Neural progenitor cell (in vitro differentiated cells): ENCODE measurements around the gene SHISA3. TPM values are rescaled to one million over a fixed set of nuclear protein-coding genes. Genes with fewer than 3 reads are reported as not detected.
"Not testable (repeated sequence)": the region's sequence is repeated elsewhere in the genome, so short reads cannot be mapped to it uniquely, and the experiment has no call there.

ENCODE experiments used
- DNase-seq: peaks from one replicate; pipeline ENCODE4 v3.0.0-alpha.2; 2016; ENCODE audit warnings: low spot score
- H2AFZ ChIP-seq: fragments of 200-600 bp; sonication (generic); replicated peaks from 2 replicates; pipeline ENCODE4 v1.6.1; 2016; ENCODE audit warnings: antibody characterized with exemption
- H3F3A ChIP-seq: fragments of 200-600 bp; sonication (generic); 2 replicates; pipeline ENCODE4 v1.6.1; 2016; ENCODE audit warnings: antibody characterized with exemption, low read depth
- H3K27ac ChIP-seq: fragments of 200-600 bp; sonication (generic); 2 replicates; pipeline ENCODE4 v1.5.1; 2016; ENCODE audit warnings: mild to moderate bottlenecking
- H3K27me3 ChIP-seq: fragments of 200-600 bp; sonication (generic); 2 replicates; pipeline ENCODE4 v1.6.1; 2016; ENCODE audit warnings: mild to moderate bottlenecking, moderate library complexity
- H3K36me3 ChIP-seq: fragments of 200-600 bp; sonication (generic); 2 replicates; pipeline ENCODE4 v1.5.1; 2016
- H3K4me1 ChIP-seq: fragments of 200-600 bp; sonication (generic); 2 replicates; pipeline ENCODE4 v1.6.1; 2016; ENCODE audit warnings: mixed run types
- H3K4me2 ChIP-seq: fragments of 200-600 bp; sonication (generic); 2 replicates; pipeline ENCODE4 v1.6.1; 2016
- H3K4me3 ChIP-seq: fragments of 200-600 bp; sonication (generic); 2 replicates; pipeline ENCODE4 v1.5.1; 2016
- H3K79me2 ChIP-seq: fragments of 200-600 bp; sonication (generic); 2 replicates; pipeline ENCODE4 v1.6.1; 2016; ENCODE audit warnings: low read depth
- H3K9ac ChIP-seq: fragments of 200-600 bp; sonication (generic); 2 replicates; pipeline ENCODE4 v1.6.1; 2016
- H3K9me3 ChIP-seq: fragments of 200-600 bp; sonication (generic); 2 replicates; pipeline ENCODE4 v1.5.1; 2016; ENCODE audit warnings: low read depth
- H4K20me1 ChIP-seq: fragments of 200-600 bp; sonication (generic); 2 replicates; pipeline ENCODE4 v1.6.1; 2016; ENCODE audit warnings: low read depth
- H3K27ac Mint-ChIP-seq: 3 replicates; pipeline ENCODE4 v1.8.0; 2021; ENCODE audit warnings: mixed read lengths
- H3K27me3 Mint-ChIP-seq: 2 replicates; pipeline ENCODE4 v1.8.0; 2022; ENCODE audit warnings: low read depth, mild to moderate bottlenecking, inconsistent platforms, moderate library complexity, mixed read lengths; ENCODE audit not compliant: insufficient read depth
- H3K36me3 Mint-ChIP-seq: 3 replicates; pipeline ENCODE4 v1.8.0; 2021; ENCODE audit warnings: mixed read lengths
- H3K4me1 Mint-ChIP-seq: 3 replicates; pipeline ENCODE4 v1.8.0; 2021; ENCODE audit warnings: mixed read lengths
- H3K4me3 Mint-ChIP-seq: 3 replicates; pipeline ENCODE4 v1.8.0; 2021; ENCODE audit warnings: mild to moderate bottlenecking, moderate library complexity, mixed read lengths
- H3K9me3 Mint-ChIP-seq: 3 replicates; pipeline ENCODE4 v1.8.0; 2020; ENCODE audit warnings: mixed read lengths
- EZH2 ChIP-seq: fragments of 200-600 bp; sonication (generic); IDR thresholded peaks from 2 replicates; pipeline ENCODE4 v1.6.1; 2017; ENCODE audit warnings: antibody characterized with exemption, mild to moderate bottlenecking, moderate library complexity
- EZH2phosphoT487 ChIP-seq: fragments of 200-600 bp; sonication (generic); IDR thresholded peaks from 2 replicates; pipeline ENCODE4 v1.6.1; 2017; ENCODE audit warnings: antibody characterized with exemption
- total RNA-seq: library from RNA; depleted of rRNA; stranded (reverse); fragments of >200 nt; gene quantifications from 2 replicates; pipeline ENCODE4 v1.2.3, GENCODE V29; 2015; ENCODE audit warnings: low replicate concordance
- TF ChIP-seq, protein P1 (sequence below): fragments of 200-600 bp; sonication (generic); IDR thresholded peaks from 2 replicates; pipeline ENCODE4 v1.5.1; 2017; ENCODE audit warnings: antibody characterized with exemption, mild to moderate bottlenecking

The SHISA3 gene
- total RNA-seq, 1 donor from 2014 or later, result not detected

- no peak overlapping the region for H3K4me3 ChIP-seq
- Mint-ChIP-seq H3K27ac (no peak overlapping the region), H3K36me3 (no peaks in the 10 kb centered on the region)
Observed at GRCh38 chr4:42369489-42369888, 27.8 kb upstream of the SHISA3 start.

GRCh38 chr4:42371305-42372252, 25.7 kb upstream of the SHISA3 start:
- Histone ChIP-seq H3K79me2 (no peaks in the 10 kb centered on the region), H3K4me3 (no peak overlapping the region), H3K27ac (no peak overlapping the region), H2AFZ (no peak overlapping the region), H3K27me3 (no peaks in the 10 kb centered on the region), H3K9me3 (no peaks in the 10 kb centered on the region), H3K4me1 (no peaks in the 10 kb centered on the region), H3K36me3 (no peaks in the 10 kb centered on the region), H3F3A (no peaks in the 10 kb centered on the region), H3K9ac (no peak overlapping the region), H4K20me1 (no peaks in the 10 kb centered on the region), H3K4me2 (no peak overlapping the region)
- DNase-seq, result peak; percentile 29
- H3K27me3 Mint-ChIP-seq, result peaks cover 8% of the 10 kb centered on the region
- TF ChIP-seq EZH2 (no peak), EZH2phosphoT487 (no peak)
- TF ChIP-seq, protein P1, sequence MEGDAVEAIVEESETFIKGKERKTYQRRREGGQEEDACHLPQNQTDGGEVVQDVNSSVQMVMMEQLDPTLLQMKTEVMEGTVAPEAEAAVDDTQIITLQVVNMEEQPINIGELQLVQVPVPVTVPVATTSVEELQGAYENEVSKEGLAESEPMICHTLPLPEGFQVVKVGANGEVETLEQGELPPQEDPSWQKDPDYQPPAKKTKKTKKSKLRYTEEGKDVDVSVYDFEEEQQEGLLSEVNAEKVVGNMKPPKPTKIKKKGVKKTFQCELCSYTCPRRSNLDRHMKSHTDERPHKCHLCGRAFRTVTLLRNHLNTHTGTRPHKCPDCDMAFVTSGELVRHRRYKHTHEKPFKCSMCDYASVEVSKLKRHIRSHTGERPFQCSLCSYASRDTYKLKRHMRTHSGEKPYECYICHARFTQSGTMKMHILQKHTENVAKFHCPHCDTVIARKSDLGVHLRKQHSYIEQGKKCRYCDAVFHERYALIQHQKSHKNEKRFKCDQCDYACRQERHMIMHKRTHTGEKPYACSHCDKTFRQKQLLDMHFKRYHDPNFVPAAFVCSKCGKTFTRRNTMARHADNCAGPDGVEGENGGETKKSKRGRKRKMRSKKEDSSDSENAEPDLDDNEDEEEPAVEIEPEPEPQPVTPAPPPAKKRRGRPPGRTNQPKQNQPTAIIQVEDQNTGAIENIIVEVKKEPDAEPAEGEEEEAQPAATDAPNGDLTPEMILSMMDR, result peak; percentile 57
- H3K4me3 Mint-ChIP-seq, result no peak overlapping the region
- H3K4me1 Mint-ChIP-seq, result no peaks in the 10 kb centered on the region
- no peak overlapping the region for H3K27ac Mint-ChIP-seq
- no peaks in the 10 kb centered on the region for H3K36me3 Mint-ChIP-seq
- peaks cover 7% of the 10 kb centered on the region for H3K9me3 Mint-ChIP-seq

More at GRCh38 chr4:42369489-42369888, 27.8 kb upstream of the SHISA3 start:
- H2AFZ ChIP-seq, result no peak overlapping the region
- H3K79me2 ChIP-seq, result no peaks in the 10 kb centered on the region
- H3K4me3 Mint-ChIP-seq, result no peak overlapping the region
- H3K27me3 Mint-ChIP-seq, result peaks cover 6% of the 10 kb centered on the region
- no peaks in the 10 kb centered on the region for H4K20me1 ChIP-seq
- peaks cover 7% of the 10 kb centered on the region for H3K9me3 Mint-ChIP-seq
- no peaks in the 10 kb centered on the region for H3K36me3 ChIP-seq
- H3K4me1 ChIP-seq, result no peaks in the 10 kb centered on the region
- no peak overlapping the region for H3K27ac ChIP-seq
- H3F3A ChIP-seq, result no peaks in the 10 kb centered on the region
- H3K4me2 ChIP-seq, result no peak overlapping the region
- TF ChIP-seq EZH2phosphoT487 (no peak), EZH2 (no peak)
- TF ChIP-seq, protein P1, result no peak
- H3K9ac ChIP-seq, result no peak overlapping the region
- H3K9me3 ChIP-seq, result no peaks in the 10 kb centered on the region
- no peak for DNase-seq
- no peaks in the 10 kb centered on the region for H3K27me3 ChIP-seq
- H3K4me1 Mint-ChIP-seq, result no peaks in the 10 kb centered on the region

GRCh38 chr4:42372303-42372702, 25.0 kb upstream of the SHISA3 start:
- H3K4me1 ChIP-seq, result not testable (repeated sequence)

GRCh38 chr4:42377497-42377896, 19.8 kb upstream of the SHISA3 start:
- Histone ChIP-seq H3F3A (no peaks in the 10 kb centered on the region), H3K27me3 (no peaks in the 10 kb centered on the region), H3K9me3 (no peaks in the 10 kb centered on the region), H4K20me1 (no peaks in the 10 kb centered on the region), H3K9ac (no peak overlapping the region), H3K4me3 (no peak overlapping the region), H3K27ac (no peak overlapping the region), H2AFZ (no peak overlapping the region), H3K36me3 (no peaks in the 10 kb centered on the region), H3K79me2 (no peaks in the 10 kb centered on the region), H3K4me1 (no peaks in the 10 kb centered on the region), H3K4me2 (no peak overlapping the region)
- Mint-ChIP-seq H3K27ac (no peak overlapping the region), H3K27me3 (peaks cover 5% of the 10 kb centered on the region), H3K4me1 (no peaks in the 10 kb centered on the region), H3K36me3 (no peaks in the 10 kb centered on the region), H3K4me3 (no peak overlapping the region), H3K9me3 (peaks cover 8% of the 10 kb centered on the region)
- DNase-seq, result no peak
- TF ChIP-seq EZH2 (no peak), EZH2phosphoT487 (no peak)
- TF ChIP-seq, protein P1, result no peak

More at GRCh38 chr4:42372303-42372702, 25.0 kb upstream of the SHISA3 start:
- H3K9ac ChIP-seq, H3K79me2 ChIP-seq, H3F3A ChIP-seq, H3K27me3 Mint-ChIP-seq, H3K4me1 Mint-ChIP-seq, H3K9me3 ChIP-seq, DNase-seq, H4K20me1 ChIP-seq, H2AFZ ChIP-seq, H3K27me3 ChIP-seq, H3K4me2 ChIP-seq, H3K9me3 Mint-ChIP-seq, H3K27ac Mint-ChIP-seq, H3K36me3 Mint-ChIP-seq, H3K4me3 Mint-ChIP-seq, H3K4me3 ChIP-seq, H3K27ac ChIP-seq, H3K36me3 ChIP-seq: not testable (repeated sequence)
